ENCODE data around the gene CLRN1.

GRCh38 chr3:150984066-150984465, 11.5 kb upstream of the CLRN1 start:
- TF ChIP-seq EGR1 (IDR thresholded peaks at IDR 0.05; ENCODE audit: low read depth in 2 of 2) (no peak), CTCF (IDR thresholded peaks at IDR 0.05; ENCODE audit: low read depth, low read length, missing input control) (no peak), YY1 (IDR thresholded peaks at IDR 0.05) (no peak), RAD21 (IDR thresholded peaks at IDR 0.05) (no peak), NR2F2 (IDR thresholded peaks at IDR 0.05) (no peak), GABPA (IDR thresholded peaks at IDR 0.05 in 1 of 2, conservative IDR thresholded peaks at IDR 0.05 in 1 of 2) (no peak)
- TF ChIP-seq, protein P1, sequence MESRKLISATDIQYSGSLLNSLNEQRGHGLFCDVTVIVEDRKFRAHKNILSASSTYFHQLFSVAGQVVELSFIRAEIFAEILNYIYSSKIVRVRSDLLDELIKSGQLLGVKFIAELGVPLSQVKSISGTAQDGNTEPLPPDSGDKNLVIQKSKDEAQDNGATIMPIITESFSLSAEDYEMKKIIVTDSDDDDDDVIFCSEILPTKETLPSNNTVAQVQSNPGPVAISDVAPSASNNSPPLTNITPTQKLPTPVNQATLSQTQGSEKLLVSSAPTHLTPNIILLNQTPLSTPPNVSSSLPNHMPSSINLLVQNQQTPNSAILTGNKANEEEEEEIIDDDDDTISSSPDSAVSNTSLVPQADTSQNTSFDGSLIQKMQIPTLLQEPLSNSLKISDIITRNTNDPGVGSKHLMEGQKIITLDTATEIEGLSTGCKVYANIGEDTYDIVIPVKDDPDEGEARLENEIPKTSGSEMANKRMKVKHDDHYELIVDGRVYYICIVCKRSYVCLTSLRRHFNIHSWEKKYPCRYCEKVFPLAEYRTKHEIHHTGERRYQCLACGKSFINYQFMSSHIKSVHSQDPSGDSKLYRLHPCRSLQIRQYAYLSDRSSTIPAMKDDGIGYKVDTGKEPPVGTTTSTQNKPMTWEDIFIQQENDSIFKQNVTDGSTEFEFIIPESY (IDR thresholded peaks at IDR 0.05), result no peak
